ENCODE results near the gene FANCE.

Gene FANCE

DNA sequence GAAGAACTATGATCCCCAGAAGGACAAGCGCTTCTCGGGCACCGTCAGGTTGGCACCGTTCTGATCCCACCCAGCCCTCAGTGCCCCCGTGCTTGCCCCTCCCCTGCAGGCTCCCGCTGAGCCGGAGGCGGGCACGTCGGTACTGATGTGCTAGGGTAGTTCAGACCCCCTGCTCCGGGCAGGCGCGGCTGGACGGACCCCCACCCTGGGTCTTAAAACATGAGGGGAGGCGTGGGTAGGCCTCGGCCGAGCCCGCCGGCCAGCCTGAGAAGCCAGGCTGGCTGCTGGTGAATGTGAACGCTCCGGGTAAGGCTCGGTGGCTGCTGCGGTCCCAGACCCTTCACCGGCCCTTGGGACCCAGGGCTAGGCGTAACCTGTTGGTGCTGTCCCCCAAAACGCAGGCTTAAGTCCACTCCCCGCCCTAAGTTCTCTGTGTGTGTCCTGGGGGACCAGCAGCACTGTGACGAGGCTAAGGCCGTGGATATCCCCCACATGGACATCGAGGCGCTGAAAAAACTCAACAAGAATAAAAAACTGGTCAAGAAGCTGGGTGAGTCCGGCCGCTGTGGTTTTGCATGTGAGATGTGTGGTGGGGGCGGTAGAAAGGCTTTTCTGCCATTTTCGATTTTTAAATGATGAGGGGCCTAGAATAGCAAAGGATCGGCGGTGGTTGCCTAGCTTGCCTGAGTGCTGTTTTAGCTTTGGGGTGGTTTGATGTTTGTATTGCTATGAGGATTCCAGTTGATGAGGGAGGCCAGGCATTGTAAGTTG lies 17.0 kb downstream of the FANCE start:
- DNase-seq (ENCODE audit: low read depth), result no peak

DNA sequence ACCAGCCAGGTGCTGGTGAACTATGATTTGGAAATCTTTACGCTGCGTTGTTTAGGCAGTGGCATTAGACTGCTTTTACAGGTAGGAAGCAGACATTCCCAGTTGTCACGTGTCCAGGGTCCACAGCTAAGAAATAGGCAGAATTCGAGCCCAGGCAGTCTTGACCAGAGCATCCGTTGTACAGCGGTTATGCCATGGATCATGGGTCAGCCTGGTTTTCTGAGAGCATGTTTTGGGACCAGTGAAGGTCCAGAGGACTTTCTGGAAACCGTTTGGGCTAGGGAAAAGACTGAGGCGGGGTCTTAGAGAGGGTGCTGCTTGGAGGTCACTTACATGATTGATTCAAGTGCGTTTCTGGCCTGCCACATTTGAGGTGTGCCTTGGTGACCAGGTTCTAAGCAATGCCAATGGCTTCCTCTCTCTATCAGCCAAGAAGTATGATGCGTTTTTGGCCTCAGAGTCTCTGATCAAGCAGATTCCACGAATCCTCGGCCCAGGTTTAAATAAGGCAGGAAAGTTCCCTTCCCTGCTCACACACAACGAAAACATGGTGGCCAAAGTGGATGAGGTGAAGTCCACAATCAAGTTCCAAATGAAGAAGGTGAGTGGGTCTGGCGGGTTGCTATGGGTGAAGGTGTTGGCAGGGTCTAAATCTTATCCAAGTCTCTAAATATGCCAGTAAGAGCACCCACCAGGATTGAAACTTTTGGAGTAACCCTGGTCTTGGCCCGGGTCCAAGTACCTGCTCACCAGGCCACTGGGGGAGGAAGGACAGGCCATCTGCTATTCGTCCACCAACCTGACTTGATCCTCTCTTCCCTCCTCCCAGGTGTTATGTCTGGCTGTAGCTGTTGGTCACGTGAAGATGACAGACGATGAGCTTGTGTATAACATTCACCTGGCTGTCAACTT lies 17.9 kb downstream of the FANCE start:
- no peak for DNase-seq (ENCODE audit: low read depth)

GRCh38 chr6:35470663-35471120 lies 18.6 kb downstream of the FANCE start:
- no peak for DNase-seq (ENCODE audit: low read depth)

DNA sequence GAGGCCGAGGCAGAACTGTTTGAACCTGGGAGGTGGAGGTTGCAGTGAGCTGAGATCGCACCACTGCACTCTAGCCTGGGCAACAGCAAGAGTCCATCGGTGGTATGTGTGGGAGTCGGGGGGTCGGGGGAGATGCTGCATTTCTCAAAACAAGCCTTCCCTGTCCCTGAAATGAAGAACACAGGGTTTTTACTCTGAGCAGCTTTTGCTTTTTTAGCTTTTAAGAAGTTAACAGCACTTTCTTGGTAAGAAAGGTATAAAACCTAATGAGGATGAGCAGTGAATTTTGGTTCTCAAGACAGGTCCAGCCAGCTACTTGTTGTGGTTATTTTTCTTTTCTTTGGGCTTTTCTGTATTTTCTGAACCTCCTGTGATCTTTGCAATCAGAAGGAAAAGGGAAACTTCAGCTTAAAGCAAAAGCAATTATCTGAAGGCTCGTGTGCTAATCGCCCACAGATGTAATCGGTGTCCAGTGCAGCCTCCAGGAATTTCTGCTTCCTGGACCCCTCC lies 19.8 kb downstream of the FANCE start:
- no peak for DNase-seq (ENCODE audit: low read depth)

DNA sequence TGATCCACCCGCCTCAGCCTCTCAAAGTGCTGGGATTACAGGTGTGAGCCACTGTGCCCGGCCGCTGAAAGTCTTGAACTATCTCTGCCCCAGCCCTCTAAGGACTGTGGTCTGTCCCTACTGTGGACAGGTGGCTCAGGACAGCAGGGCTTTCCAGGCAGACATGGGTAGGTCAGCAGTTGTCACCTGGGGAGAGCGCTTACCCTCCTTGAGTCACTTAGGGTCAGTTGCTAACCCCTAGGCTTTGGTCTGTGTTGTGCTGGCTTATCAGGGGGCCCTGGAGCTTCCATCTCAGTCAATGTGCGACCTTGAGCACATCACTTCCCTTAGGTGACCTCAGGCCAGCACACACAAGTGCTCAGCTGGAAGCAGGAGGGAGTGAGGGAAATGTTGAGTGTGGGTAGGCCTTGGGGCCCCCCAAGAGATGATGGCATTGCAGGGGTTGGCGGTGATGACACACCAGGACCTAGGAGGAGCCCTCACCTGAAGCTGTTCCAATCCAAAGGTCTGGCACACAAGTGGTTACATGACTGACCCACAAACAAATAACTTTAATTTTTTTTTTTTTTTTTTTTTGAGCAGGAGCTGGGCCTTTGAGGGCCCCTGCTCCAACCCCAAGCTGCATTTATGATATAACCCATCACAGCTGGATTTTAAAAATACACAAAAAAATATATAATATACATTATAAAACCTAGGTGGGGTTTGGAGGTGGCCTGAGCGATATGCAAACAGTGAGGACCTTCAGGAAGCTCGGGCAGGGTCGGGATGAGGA lies 21.1 kb downstream of the FANCE start:
- DNase-seq (ENCODE audit: low read depth), result no peak

GRCh38 chr6:35473850-35474130 lies 21.7 kb downstream of the FANCE start:
- no peak for DNase-seq (ENCODE audit: low read depth)

DNA sequence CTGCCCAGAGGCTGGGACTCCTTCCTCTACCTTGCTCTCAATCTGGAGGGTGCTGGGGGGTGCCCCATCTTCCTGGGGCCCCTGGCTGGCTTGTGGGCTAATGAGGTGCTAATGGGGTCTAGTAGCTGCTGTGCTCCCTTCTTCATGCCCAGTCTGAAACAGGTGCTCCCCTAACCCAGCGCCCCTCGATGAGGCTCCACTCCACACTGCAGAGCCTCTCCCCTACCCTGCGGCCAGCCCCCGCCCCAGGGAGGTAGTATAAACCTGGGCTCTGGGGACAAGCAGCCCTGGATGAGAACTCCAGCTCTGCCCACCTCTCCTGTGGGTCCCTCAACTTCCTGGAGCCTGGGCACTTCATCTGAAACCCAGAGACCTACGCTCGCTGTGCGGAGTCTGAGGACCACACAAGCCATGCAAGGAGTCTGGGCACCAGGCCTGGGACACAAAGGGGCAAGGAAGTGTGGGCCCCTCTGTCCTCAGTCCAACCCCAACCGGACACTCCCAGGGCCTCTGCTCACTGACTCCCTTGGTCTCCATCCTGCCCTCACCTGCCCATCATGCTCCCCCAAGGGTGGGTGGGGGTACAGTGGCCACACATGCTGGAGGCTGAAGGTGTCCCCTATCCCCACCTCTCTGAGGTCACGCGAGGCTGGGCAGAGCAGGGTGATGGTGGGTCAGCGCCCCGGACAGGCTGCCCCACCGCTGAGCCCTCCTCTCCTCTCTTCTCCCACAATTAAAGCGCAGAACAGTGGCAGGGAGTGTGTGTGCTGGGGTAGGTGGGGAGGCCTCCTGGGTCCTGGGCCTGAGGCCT lies 22.2 kb downstream of the FANCE start:
- DNase-seq (ENCODE audit: low read depth), result no peak

GRCh38 chr6:35474942-35475570 lies 22.9 kb downstream of the FANCE start:
- no peak for DNase-seq (ENCODE audit: low read depth)

DNA sequence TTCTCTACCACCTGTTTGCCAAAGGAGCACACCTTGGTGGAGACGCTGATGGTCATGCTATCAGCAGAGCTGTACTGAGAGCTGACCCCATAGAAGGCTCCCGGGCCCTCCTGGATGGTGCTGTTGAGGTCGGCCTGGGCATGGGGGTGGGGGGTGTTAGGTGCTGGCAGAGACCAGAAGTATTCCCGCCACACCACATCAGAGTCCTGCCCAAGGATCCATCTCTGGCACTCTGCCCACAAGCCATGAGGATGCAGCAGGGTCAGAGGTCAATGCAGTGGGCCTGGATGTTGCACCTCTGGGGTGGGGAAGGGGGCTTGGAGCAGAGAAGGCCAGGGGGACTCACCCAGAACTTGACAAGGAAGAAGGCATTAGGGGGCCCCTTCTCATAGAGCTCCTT lies 23.4 kb downstream of the FANCE start:
- no peak for DNase-seq (ENCODE audit: low read depth)

DNA sequence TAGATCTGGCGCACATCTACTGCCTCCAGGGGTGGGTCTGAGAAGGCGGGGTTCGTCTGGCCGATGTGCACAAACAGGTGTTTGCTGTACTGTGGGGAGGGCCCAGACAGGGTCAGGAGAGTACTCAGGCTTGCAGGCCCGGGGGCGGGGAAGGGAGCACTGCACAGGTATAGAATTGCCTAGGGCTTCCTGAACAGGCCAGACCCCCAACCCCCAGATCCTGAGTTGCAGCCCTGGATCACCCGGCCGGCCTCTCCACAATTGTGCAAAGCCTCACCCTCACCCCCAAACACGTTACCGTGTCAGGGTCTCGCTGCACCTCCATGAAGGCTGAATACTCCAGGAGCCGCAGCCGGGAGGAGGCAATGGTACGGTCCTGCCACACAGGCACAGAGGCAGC lies 23.9 kb downstream of the FANCE start:
- no peak for DNase-seq (ENCODE audit: low read depth)

DNA sequence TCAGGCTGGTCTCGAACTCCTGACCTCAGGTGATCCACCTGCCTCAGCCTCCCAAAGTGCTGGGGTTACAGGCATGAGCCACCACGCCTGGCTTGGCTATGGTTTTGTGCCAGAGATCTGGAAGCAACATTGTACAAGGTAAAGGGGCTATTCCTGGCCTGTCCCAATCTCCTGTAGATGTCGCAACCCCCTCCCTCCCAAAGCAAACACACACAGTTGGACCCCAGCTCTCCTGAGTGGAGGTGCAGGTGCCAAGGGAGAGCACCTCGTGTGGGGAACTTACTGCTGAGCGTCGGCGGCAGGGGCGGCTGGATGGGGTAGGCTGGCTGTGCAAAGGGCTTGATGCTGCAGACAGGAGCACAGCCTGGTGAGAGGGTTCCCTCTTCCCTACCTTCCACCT lies 24.9 kb downstream of the FANCE start:
- DNase-seq (ENCODE audit: low read depth), result no peak

DNA sequence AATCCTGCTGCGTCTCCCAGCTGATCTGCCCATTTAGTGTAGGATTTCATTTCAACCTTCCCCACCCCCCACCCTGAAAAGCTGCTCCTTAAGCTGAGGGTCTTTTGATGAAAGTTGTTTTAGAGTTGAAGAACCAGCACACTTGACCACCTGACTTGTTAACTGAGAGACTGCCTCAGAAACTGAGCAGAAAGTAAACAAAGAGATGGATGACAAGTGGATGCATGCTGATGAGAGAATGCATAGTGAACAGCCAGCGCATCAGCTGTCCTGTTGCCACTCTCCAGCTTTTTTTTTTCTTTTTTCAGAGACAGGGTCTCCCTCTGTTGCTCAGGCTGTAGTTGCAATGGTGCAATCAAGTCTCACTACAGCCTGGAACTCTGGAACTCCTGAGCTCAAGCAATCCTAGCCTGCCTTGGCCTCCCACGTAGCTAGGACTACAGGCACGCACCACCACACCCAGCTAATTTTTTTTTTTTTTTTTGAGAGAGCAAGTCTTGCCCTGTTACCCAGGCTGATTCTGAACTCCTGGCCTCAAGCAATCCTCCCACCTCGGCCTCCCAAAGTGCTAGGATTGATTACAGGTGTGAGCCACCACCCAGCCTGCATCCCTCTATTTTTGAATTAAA lies 25.5 kb downstream of the FANCE start:
- DNase-seq (ENCODE audit: low read depth), result no peak

DNA sequence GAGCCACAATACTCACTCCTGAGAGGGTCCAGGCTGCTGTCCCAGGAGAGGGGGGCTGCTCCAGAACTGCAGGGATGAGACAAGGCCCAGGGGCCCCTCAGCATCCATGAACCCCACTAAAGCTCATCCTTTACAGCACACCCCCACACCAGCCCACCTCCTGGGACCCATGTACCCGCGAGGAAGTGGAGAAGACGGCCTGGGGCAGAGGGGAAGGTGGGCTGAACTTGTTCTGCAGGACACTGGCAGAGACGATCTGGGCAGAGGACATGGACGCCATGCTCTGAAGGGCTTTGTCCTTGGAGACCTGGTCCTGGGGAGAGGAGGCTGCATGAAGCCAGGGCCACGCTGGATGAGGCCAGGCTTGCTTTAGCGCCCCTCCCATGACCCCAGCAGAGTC lies 26.1 kb downstream of the FANCE start:
- no peak for DNase-seq (ENCODE audit: low read depth)

DNA sequence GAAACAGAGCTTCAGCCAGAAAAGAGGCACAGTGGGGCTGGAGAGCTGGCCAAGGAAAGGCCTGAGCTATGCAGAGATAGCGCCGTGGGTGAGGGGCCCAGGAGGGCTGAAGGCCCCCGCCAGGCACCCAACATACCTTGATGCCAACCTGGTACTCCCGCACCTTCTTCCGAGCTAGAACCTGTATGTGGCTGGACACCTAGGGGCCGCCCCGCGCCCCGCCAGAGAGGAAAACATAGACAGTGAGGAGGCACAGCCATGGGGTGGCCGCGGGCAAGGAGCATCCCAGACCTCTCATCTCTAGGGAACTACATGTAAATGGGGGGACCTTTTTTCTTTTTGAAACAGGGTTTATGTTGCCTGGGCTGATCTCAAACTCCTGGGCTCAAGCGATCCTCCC lies 28.0 kb downstream of the FANCE start:
- DNase-seq (ENCODE audit: low read depth), result no peak

DNA sequence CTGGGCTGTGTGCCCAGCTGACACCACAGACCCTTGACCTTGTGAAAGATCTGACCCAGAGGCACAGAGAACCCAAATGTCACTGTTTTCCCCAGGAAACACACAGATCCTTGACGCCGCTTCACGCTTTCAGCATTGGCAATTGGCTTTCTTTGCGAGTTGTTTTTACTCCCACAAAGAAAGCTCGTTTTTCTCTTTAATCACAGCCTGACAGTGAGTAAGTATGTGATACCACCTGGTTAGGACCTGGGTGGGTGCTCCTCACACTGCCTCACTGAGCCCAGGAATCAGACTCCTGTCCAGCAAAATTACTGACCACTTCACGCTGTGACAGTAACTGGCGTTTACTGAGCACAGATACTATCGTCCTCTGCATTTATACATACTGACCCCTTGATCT lies 29.1 kb downstream of the FANCE start:
- DNase-seq (ENCODE audit: low read depth), result no peak

GRCh38 chr6:35483062-35483461 lies 30.9 kb downstream of the FANCE start:
- no peak for DNase-seq (ENCODE audit: low read depth)

DNA sequence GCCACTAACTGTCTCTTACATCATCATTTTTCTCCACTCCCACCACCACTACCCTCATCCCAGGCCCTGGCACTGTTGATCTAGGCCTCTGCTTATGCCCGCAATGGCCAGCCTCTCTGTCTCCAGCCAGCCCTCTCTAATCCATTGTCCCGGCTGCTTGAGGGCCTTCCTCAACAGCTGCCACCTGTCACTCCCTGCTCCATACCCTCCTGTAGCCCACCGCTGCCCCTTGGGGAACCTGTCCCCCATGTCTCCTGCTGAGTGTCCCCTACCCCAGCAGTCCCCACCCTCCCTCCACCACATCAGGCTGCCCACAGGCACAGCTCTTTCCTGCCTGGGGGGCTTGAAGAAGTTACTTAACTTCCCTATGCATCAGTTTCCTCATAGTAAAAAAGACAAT lies 31.4 kb downstream of the FANCE start:
- no peak for DNase-seq (ENCODE audit: low read depth)

GRCh38 chr6:35483893-35484645 lies 31.9 kb downstream of the FANCE start:
- DNase-seq (ENCODE audit: low read depth), result no peak

DNA sequence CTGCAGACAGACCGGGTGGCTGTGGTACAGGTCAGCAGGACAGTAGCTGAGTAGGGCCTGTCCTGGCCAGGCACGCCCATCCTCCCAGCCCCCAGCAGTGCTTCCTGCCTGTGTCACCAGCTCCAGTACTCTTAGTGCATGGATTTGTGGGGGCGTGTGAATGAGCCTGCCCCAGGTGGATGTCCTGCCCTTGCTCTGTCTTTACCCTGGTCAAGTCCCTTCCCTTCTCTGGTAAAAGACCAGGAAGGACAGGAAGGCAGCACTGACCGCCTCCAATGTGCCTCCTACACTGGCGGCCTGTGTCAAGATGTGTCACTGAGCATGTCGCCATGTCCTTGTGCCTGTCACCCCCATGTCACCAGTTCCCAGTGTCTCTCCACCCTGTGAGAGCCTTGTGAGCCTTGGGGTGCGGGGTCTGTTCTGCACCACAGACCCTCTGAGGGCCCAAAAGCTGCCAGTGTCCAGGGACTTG lies 32.8 kb downstream of the FANCE start:
- no peak for DNase-seq (ENCODE audit: low read depth)

GRCh38 chr6:35485402-35485877 lies 33.3 kb downstream of the FANCE start:
- no peak for DNase-seq (ENCODE audit: low read depth)
